K562 (cell line): ENCODE data around the gene CFAP53.

Source experiments
- CTCF ChIP-seq, 3 experiments: IDR thresholded peaks in 2 of 3; conservative IDR thresholded peaks in 1 of 3; 2 replicates each; pipeline ENCODE4 v1.5.1; 2011 to 2012; ENCODE audit warnings: low read length in 3 of 3, mild to moderate bottlenecking in 3 of 3, control low read depth in 2 of 3, improper control_type of control experiment in 1 of 3, inconsistent platforms in 1 of 3, low read depth in 1 of 3, mixed read lengths in 1 of 3, moderate library complexity in 1 of 3; ENCODE audit not compliant: insufficient read depth in 2 of 3
- DDX20 ChIP-seq: fragments of 450-650 bp; IDR thresholded peaks from 2 replicates; pipeline ENCODE4 v1.6.1; 2016; ENCODE audit warnings: missing genetic modification characterization, low read depth, mild to moderate bottlenecking, missing compliant biosample characterization, moderate library complexity
- EP300 ChIP-seq: IDR thresholded peaks from 2 replicates; pipeline ENCODE4 v1.6.1; 2012; ENCODE audit warnings: low read length, improper control_type of control experiment
- EZH2 ChIP-seq: IDR thresholded peaks from 2 replicates; pipeline ENCODE4 v1.6.1; 2012; ENCODE audit warnings: low read depth, mild to moderate bottlenecking, inconsistent platforms, low read length, borderline replicate concordance
- FOXM1 ChIP-seq, 2 experiments: fragments of 450-650 bp in 1 of 2; sonication (generic) in 1 of 2; formaldehyde crosslinking in 1 of 2; IDR thresholded peaks; 2 replicates each; pipeline versions ENCODE4 v1.6.1 to v1.9.0; 2017 to 2022; ENCODE audit warnings: low read depth in 2 of 2, mild to moderate bottlenecking in 2 of 2, missing genetic modification reagents in 1 of 2, moderate library complexity in 1 of 2
- POLR2A ChIP-seq: fragments of 450-650 bp; conservative IDR thresholded peaks from 2 replicates; pipeline ENCODE4 v1.6.1; 2016
- POLR2AphosphoS2 ChIP-seq: IDR thresholded peaks from 2 replicates; pipeline ENCODE4 v1.6.1; 2012; ENCODE audit warnings: low read length, improper control_type of control experiment
- SP2 ChIP-seq: IDR thresholded peaks from 2 replicates; pipeline ENCODE4 v1.6.1; 2011; ENCODE audit warnings: mild to moderate bottlenecking, low read depth, low read length, moderate library complexity; ENCODE audit not compliant: poor library complexity, severe bottlenecking; ENCODE audit errors: extremely low read depth
- TFAM ChIP-seq: fragments of 250-450 bp; sonication (Bioruptor Pico); conservative IDR thresholded peaks from 2 replicates; pipeline ENCODE4 v1.5.0; 2021; ENCODE audit warnings: mild to moderate bottlenecking, moderate library complexity
- XRCC5 ChIP-seq: fragments of 200-400 bp; formaldehyde crosslinking; IDR thresholded peaks from 2 replicates; pipeline ENCODE4 v1.6.1; 2017; ENCODE audit warnings: low read depth, mild to moderate bottlenecking, low read length

- no peak for TF ChIP-seq POLR2A
- TF ChIP-seq DDX20 = no peak
- no peak for TF ChIP-seq TFAM (CRISPR knock-in tag)
- TF ChIP-seq POLR2AphosphoS2 = no peak
- TF ChIP-seq EZH2 = no peak
- no peak for TF ChIP-seq EP300
- TF ChIP-seq CTCF (IDR thresholded peaks at IDR 0.05 in 2 of 3, conservative IDR thresholded peaks at IDR 0.05 in 1 of 3; ENCODE audit: insufficient read depth in 2 of 3, low read depth in 1 of 3, low read length in 3 of 3) = no peak
- TF ChIP-seq FOXM1 (IDR thresholded peaks at IDR 0.05; ENCODE audit: low read depth) = no peak
- TF ChIP-seq FOXM1 (CRISPR knock-in tag; IDR thresholded peaks at IDR 0.05; ENCODE audit: low read depth) = no peak
- TF ChIP-seq XRCC5 = no peak
- no peak for TF ChIP-seq SP2
Observed at GRCh38 chr18:50273203-50274043, 7.1 kb upstream of the CFAP53 start.
